HEK293 (cell line): ENCODE measurements around the gene KCNH8.

Source experiments
- CTCF ChIA-PET: fragments of 350-600 bp; formaldehyde crosslinking; extraction: SDS; loops from one replicate; lab custom pipeline; 2021; ENCODE audit warnings: antibody characterized with exemption; lab: Yijun Ruan, JAX
- POLR2A ChIA-PET: fragments of 300-600 bp; formaldehyde crosslinking; extraction: SDS; loops from one replicate; lab custom pipeline; 2020; ENCODE audit warnings: antibody characterized with exemption, inconsistent platforms; lab: Yijun Ruan, JAX
- H3K27ac ChIP-seq: fragments of 200-500 bp; sonication (Bioruptor generic); 2 replicates; pipeline ENCODE4 v1.5.1; 2014; ENCODE audit warnings: low read depth, low read length, control low read depth, inconsistent platforms; ENCODE audit errors: extremely low read depth
- H3K36me3 ChIP-seq, 2 experiments: fragments of 200-500 bp in 1 of 2; sonication (Bioruptor generic) in 1 of 2; 1 replicate in 1 of 2; 2 replicates in 1 of 2; pipeline ENCODE4 v1.5.1; 2014 to 2017; ENCODE audit warnings: inconsistent platforms in 2 of 2, low read length in 2 of 2; ENCODE audit not compliant: control insufficient read depth in 2 of 2, insufficient read depth in 1 of 2
- H3K4me1 ChIP-seq: fragments of 200-500 bp; sonication (Bioruptor generic); 2 replicates; pipeline ENCODE4 v1.5.1; 2014; ENCODE audit warnings: mild to moderate bottlenecking, low read length, inconsistent platforms; ENCODE audit not compliant: control insufficient read depth, insufficient read depth
- H3K4me3 ChIP-seq: 2 replicates; pipeline ENCODE4 v1.5.1; 2011; ENCODE audit warnings: low read depth, mild to moderate bottlenecking, control low read depth, low read length, moderate library complexity
- H3K9me3 ChIP-seq: fragments of 200-500 bp; sonication (Bioruptor generic); 2 replicates; pipeline ENCODE4 v1.5.1; 2014; ENCODE audit warnings: low read depth, low read length, inconsistent platforms; ENCODE audit not compliant: control insufficient read depth, insufficient read depth
- EGR2 ChIP-seq: fragments of 450-650 bp; formaldehyde crosslinking; IDR thresholded peaks from 2 replicates; pipeline ENCODE4 v1.5.1; 2016; ENCODE audit warnings: low read depth, missing biosample characterization, missing genetic modification characterization
- GFI1B ChIP-seq: fragments of 450-650 bp; formaldehyde crosslinking; IDR thresholded peaks from 2 replicates; pipeline ENCODE4 v1.5.1; 2016; ENCODE audit warnings: missing biosample characterization, missing genetic modification characterization
- GLIS2 ChIP-seq: fragments of 450-650 bp; formaldehyde crosslinking; IDR thresholded peaks from 2 replicates; pipeline ENCODE4 v1.5.1; 2016; ENCODE audit warnings: missing biosample characterization, missing genetic modification characterization
- MYNN ChIP-seq: fragments of 450-650 bp; formaldehyde crosslinking; IDR thresholded peaks from 2 replicates; pipeline ENCODE4 v1.5.1; 2016; ENCODE audit warnings: missing biosample characterization, missing genetic modification characterization, borderline replicate concordance
- MZF1 ChIP-seq: fragments of 450-650 bp; formaldehyde crosslinking; IDR thresholded peaks from 2 replicates; pipeline ENCODE4 v1.5.1; 2017; ENCODE audit warnings: missing biosample characterization, missing genetic modification characterization, borderline replicate concordance
- REPIN1 ChIP-seq: fragments of 450-650 bp; formaldehyde crosslinking; IDR thresholded peaks from 2 replicates; pipeline ENCODE4 v1.5.1; 2017; ENCODE audit warnings: missing biosample characterization, missing genetic modification characterization, low read depth
- SCRT2 ChIP-seq: fragments of 450-650 bp; formaldehyde crosslinking; IDR thresholded peaks from 2 replicates; pipeline ENCODE4 v1.5.1; 2016; ENCODE audit warnings: missing biosample characterization, missing genetic modification characterization
- ZBTB20 ChIP-seq: fragments of 450-650 bp; formaldehyde crosslinking; IDR thresholded peaks from 2 replicates; pipeline ENCODE4 v1.5.1; 2016; ENCODE audit warnings: missing biosample characterization, missing genetic modification characterization
- ZFP41 ChIP-seq: fragments of 450-650 bp; formaldehyde crosslinking; IDR thresholded peaks from 2 replicates; pipeline ENCODE4 v1.5.1; 2016; ENCODE audit warnings: missing biosample characterization, missing genetic modification characterization, borderline replicate concordance
- ZIC2 ChIP-seq: fragments of 450-650 bp; formaldehyde crosslinking; IDR thresholded peaks from 2 replicates; pipeline ENCODE4 v1.5.1; 2016; ENCODE audit warnings: missing biosample characterization, missing genetic modification characterization
- ZNF10 ChIP-seq: fragments of 450-650 bp; formaldehyde crosslinking; IDR thresholded peaks from 2 replicates; pipeline ENCODE4 v1.5.1; 2017; ENCODE audit warnings: missing biosample characterization, missing genetic modification characterization
- ZNF132 ChIP-seq: fragments of 450-650 bp; formaldehyde crosslinking; IDR thresholded peaks from 2 replicates; pipeline ENCODE4 v1.5.1; 2017; ENCODE audit warnings: missing biosample characterization, missing genetic modification characterization, borderline replicate concordance
- ZNF138 ChIP-seq: fragments of 450-650 bp; formaldehyde crosslinking; IDR thresholded peaks from 2 replicates; pipeline ENCODE4 v1.5.1; 2016; ENCODE audit warnings: missing biosample characterization, missing genetic modification characterization, borderline replicate concordance
- ZNF155 ChIP-seq: fragments of 450-650 bp; formaldehyde crosslinking; IDR thresholded peaks from 2 replicates; pipeline ENCODE4 v1.5.1; 2016; ENCODE audit warnings: missing biosample characterization, missing genetic modification characterization
- ZNF157 ChIP-seq: fragments of 450-650 bp; formaldehyde crosslinking; IDR thresholded peaks from 2 replicates; pipeline ENCODE4 v1.5.1; 2016; ENCODE audit warnings: missing biosample characterization, missing genetic modification characterization
- ZNF16 ChIP-seq: fragments of 450-650 bp; formaldehyde crosslinking; IDR thresholded peaks from 2 replicates; pipeline ENCODE4 v1.5.1; 2016; ENCODE audit warnings: low read depth, missing biosample characterization, missing genetic modification characterization
- ZNF184 ChIP-seq: fragments of 450-650 bp; IDR thresholded peaks from 2 replicates; pipeline ENCODE4 v1.5.1; 2018; ENCODE audit warnings: missing biosample characterization, mild to moderate bottlenecking, missing genetic modification characterization
- ZNF24 ChIP-seq: fragments of 450-650 bp; formaldehyde crosslinking; IDR thresholded peaks from 2 replicates; pipeline ENCODE4 v1.5.1; 2016; ENCODE audit warnings: missing biosample characterization, missing genetic modification characterization
- ZNF248 ChIP-seq: fragments of 450-650 bp; formaldehyde crosslinking; IDR thresholded peaks from 2 replicates; pipeline ENCODE4 v1.5.1; 2017; ENCODE audit warnings: missing biosample characterization, missing genetic modification characterization
- ZNF311 ChIP-seq: fragments of 450-650 bp; formaldehyde crosslinking; IDR thresholded peaks from 2 replicates; pipeline ENCODE4 v1.5.1; 2017; ENCODE audit warnings: missing biosample characterization, missing genetic modification characterization, borderline replicate concordance
- ZNF341 ChIP-seq: fragments of 450-650 bp; formaldehyde crosslinking; IDR thresholded peaks from 2 replicates; pipeline ENCODE4; 2016; ENCODE audit warnings: low read depth, missing biosample characterization, missing genetic modification characterization
- ZNF561 ChIP-seq: fragments of 450-650 bp; IDR thresholded peaks from 2 replicates; pipeline ENCODE4 v1.5.1; 2018; ENCODE audit warnings: missing biosample characterization, missing genetic modification characterization, borderline replicate concordance
- ZNF596 ChIP-seq: fragments of 450-650 bp; IDR thresholded peaks from 2 replicates; pipeline ENCODE4 v1.5.0; 2018; ENCODE audit warnings: missing biosample characterization, mild to moderate bottlenecking, missing genetic modification characterization, moderate library complexity
- ZNF623 ChIP-seq: fragments of 450-650 bp; formaldehyde crosslinking; IDR thresholded peaks from 2 replicates; pipeline ENCODE4 v1.5.1; 2016; ENCODE audit warnings: missing biosample characterization, missing genetic modification characterization
- ZNF624 ChIP-seq: fragments of 450-650 bp; formaldehyde crosslinking; IDR thresholded peaks from 2 replicates; pipeline ENCODE4 v1.5.1; 2017; ENCODE audit warnings: missing biosample characterization, missing genetic modification characterization
- ZNF639 ChIP-seq: fragments of 450-650 bp; formaldehyde crosslinking; IDR thresholded peaks from 2 replicates; pipeline ENCODE4 v1.5.1; 2016; ENCODE audit warnings: missing biosample characterization, missing genetic modification characterization
- ZNF830 ChIP-seq: fragments of 450-650 bp; IDR thresholded peaks from 2 replicates; pipeline ENCODE4 v1.5.0; 2018; ENCODE audit warnings: missing biosample characterization, missing genetic modification characterization, low read depth, mild to moderate bottlenecking, moderate library complexity
- ZSCAN23 ChIP-seq: fragments of 450-650 bp; formaldehyde crosslinking; IDR thresholded peaks from 2 replicates; pipeline ENCODE4 v1.5.1; 2016; ENCODE audit warnings: missing biosample characterization, missing genetic modification characterization
- ZXDB ChIP-seq: fragments of 450-650 bp; formaldehyde crosslinking; IDR thresholded peaks from 2 replicates; pipeline ENCODE4 v1.5.1; 2016; ENCODE audit warnings: missing biosample characterization, missing genetic modification characterization
- TF ChIP-seq, protein P1 (sequence below): fragments of 450-650 bp; formaldehyde crosslinking; IDR thresholded peaks from 2 replicates; pipeline ENCODE4 v1.5.1; 2016; ENCODE audit warnings: missing biosample characterization, missing genetic modification characterization
- TF ChIP-seq, protein P2 (sequence below): fragments of 450-650 bp; formaldehyde crosslinking; IDR thresholded peaks from 2 replicates; pipeline ENCODE4 v1.5.1; 2016; ENCODE audit warnings: missing biosample characterization, missing genetic modification characterization

KCNH8 gene

GRCh38 chr3:19213603-19214220 lies 65.4 kb downstream of the KCNH8 start (continued):
- TF ChIP-seq SCRT2 (no peak), GLIS2 (tag by site-specific recombination) (no peak)
- TF ChIP-seq, protein P1, sequence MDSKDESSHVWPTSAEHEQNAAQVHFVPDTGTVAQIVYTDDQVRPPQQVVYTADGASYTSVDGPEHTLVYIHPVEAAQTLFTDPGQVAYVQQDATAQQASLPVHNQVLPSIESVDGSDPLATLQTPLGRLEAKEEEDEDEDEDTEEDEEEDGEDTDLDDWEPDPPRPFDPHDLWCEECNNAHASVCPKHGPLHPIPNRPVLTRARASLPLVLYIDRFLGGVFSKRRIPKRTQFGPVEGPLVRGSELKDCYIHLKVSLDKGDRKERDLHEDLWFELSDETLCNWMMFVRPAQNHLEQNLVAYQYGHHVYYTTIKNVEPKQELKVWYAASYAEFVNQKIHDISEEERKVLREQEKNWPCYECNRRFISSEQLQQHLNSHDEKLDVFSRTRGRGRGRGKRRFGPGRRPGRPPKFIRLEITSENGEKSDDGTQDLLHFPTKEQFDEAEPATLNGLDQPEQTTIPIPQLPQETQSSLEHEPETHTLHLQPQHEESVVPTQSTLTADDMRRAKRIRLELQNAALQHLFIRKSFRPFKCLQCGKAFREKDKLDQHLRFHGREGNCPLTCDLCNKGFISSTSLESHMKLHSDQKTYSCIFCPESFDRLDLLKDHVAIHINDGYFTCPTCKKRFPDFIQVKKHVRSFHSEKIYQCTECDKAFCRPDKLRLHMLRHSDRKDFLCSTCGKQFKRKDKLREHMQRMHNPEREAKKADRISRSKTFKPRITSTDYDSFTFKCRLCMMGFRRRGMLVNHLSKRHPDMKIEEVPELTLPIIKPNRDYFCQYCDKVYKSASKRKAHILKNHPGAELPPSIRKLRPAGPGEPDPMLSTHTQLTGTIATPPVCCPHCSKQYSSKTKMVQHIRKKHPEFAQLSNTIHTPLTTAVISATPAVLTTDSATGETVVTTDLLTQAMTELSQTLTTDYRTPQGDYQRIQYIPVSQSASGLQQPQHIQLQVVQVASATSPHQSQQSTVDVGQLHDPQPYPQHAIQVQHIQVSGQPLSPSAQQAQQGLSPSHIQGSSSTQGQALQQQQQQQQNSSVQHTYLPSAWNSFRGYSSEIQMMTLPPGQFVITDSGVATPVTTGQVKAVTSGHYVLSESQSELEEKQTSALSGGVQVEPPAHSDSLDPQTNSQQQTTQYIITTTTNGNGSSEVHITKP (tag by site-specific recombination): no peak

DNA sequence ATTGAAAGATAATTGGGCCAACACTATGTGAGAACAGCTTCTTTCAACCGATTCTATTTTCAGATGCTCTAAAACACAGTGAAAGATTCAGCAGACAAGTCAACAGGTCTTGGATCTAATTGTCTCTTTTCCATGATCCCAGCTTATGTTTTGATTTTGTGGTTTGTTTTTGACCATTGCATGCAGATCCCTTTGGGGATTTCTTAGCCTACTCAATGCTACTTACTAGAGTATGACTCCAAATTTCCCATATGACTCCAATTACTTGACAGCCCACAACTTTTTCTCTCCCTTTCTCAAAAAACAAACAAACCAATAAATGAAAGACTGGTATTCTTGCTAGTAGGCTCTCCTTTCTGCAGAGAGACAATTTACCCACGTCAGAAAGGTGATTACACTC lies 67.1 kb downstream of the KCNH8 start:
- POLR2A ChIA-PET: no interaction called here
- Histone ChIP-seq H3K36me3 (no peaks in the 10 kb centered on the region), H3K4me1 (no peaks in the 10 kb centered on the region), H3K27ac (no peak overlapping the region), H3K9me3 (no peaks in the 10 kb centered on the region), H3K4me3 (no peak overlapping the region)
- TF ChIP-seq MYNN (tag by site-specific recombination) (no peak), ZNF157 (no peak), ZNF138 (tag by site-specific recombination) (no peak), ZFP41 (no peak), ZNF596 (tag by site-specific recombination) (no peak), ZNF830 (no peak), ZNF10 (tag by site-specific recombination) (no peak), ZNF341 (no peak), ZNF16 (no peak), ZIC2 (tag by site-specific recombination) (no peak), ZBTB20 (no peak), ZNF311 (no peak), ZNF132 (no peak), REPIN1 (tag by site-specific recombination) (no peak), MZF1 (tag by site-specific recombination) (no peak), ZNF24 (tag by site-specific recombination) (no peak), ZXDB (tag by site-specific recombination) (no peak)
- CTCF ChIA-PET: no interaction called here

DNA sequence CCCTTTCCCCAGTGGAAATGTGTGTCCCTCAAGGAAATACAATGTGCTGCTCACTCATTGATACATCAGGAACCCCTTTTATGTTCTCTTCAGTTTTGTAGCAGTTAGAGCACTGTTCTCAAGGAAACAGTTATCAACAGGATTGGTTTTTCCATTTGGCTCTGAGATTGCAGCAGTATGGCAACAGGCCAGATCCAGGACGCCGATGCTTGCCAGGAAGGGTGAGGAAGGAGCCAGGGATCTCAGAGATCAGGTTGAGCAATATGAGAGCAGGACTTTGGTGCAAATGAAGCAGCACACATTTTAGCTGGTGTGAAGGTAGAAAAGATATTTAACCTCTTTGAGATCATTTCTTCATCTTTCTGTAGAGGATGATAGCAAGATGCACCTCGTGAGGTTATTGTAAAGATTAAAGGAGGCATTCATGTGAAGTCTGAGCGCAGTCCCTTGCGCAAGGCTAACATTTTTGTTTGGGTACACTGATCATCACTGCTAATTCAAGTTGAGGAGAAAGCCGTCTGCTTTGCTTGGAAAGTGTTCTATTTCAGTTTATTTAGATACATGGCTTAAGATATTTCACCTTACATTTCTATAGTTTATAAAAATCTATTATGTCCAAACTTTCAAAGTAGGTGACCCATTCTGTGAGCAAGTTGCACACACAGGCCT lies 68.5 kb downstream of the KCNH8 start:
- Histone ChIP-seq H3K27ac (no peak overlapping the region), H3K36me3 (no peaks in the 10 kb centered on the region), H3K4me1 (no peaks in the 10 kb centered on the region), H3K4me3 (no peak overlapping the region), H3K9me3 (no peaks in the 10 kb centered on the region)
- TF ChIP-seq ZNF639: no peak
- TF ChIP-seq ZNF184 (tag by site-specific recombination): no peak
- no peak for TF ChIP-seq ZNF341
- TF ChIP-seq ZNF623 (tag by site-specific recombination): no peak
- TF ChIP-seq ZNF248 (tag by site-specific recombination): no peak
- TF ChIP-seq ZNF155 (tag by site-specific recombination): no peak
- no peak for TF ChIP-seq EGR2 (tag by site-specific recombination)
- TF ChIP-seq ZSCAN23 (tag by site-specific recombination): no peak
- TF ChIP-seq, protein P2, sequence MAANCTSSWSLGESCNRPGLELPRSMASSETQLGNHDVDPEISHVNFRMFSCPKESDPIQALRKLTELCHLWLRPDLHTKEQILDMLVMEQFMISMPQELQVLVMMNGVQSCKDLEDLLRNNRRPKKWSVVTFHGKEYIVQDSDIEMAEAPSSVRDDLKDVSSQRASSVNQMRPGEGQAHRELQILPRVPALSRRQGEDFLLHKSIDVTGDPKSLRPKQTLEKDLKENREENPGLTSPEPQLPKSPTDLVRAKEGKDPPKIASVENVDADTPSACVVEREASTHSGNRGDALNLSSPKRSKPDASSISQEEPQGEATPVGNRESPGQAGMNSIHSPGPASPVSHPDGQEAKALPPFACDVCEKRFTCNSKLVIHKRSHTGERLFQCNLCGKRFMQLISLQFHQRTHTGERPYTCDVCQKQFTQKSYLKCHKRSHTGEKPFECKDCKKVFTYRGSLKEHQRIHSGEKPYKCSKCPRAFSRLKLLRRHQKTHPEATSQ (tag by site-specific recombination): no peak
- no peak for TF ChIP-seq ZNF624 (tag by site-specific recombination)
- TF ChIP-seq ZNF561 (tag by site-specific recombination): no peak
- no peak for TF ChIP-seq GFI1B (tag by site-specific recombination)
- ChIA-PET CTCF (interaction anchor here (0.6 kb wide), 1 partner anchor 84 kb away, joined by 3 read pairs; no protein-coding TSS in a partner anchor), POLR2A (no interaction called here)
